ENCODE results near the gene NANOS1.

The NANOS1 gene

DNA sequence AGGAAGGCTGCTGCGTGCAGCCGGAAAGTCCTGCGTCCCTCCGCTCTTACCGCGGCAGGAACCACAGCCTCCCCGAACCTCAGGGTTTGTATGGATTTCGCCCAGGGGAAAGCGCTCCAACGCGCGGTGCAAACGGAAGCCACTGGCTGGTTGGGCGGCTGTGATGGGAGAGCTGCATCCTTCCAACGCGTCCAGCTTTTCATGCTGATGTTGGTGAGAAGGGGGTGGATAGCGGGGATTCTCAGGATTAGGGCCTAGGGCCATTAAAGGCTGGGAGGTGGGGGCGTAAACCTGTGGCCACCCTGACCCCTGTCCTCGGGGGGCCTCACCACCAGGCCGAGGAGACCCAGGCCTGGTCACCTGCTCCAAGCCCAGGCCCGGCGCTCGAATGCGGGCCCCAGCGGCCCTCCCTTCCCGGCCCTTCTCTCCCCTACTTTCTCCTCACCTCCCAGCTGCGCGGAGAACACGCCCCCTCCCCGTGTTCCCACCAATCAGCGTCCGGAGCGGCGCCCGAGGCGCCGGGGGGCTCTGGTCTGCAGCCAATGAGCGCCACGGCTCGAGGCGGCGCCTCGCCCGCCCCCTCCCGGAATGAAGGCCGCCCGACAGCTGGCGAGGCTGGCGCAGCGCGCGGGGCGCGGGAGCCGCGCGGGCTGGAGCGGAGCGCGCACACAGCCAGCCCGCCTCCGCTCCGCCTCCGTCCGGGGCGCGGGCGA lies 458 bp upstream of the NANOS1 start:
- peaks cover 17% of the 10 kb centered on the region for H3K36me3 Mint-ChIP-seq
- no peaks in the 10 kb centered on the region for H3K9me3 Mint-ChIP-seq
- peak; percentile 72 for ATAC-seq
- H3K27ac Mint-ChIP-seq: no peak overlapping the region
- peaks cover 32% of the 10 kb centered on the region for H3K4me1 Mint-ChIP-seq
- peak overlapping the region; percentile 58 for H3K4me3 Mint-ChIP-seq
- peaks cover 19% of the 10 kb centered on the region for H3K27me3 Mint-ChIP-seq

GRCh38 chr10:119030421-119031250 lies 1.1 kb downstream of the NANOS1 start:
- peak; percentile 82 for ATAC-seq
- Mint-ChIP-seq H3K36me3 (peaks cover 26% of the 10 kb centered on the region), H3K27ac (no peak overlapping the region), H3K4me1 (peaks cover 32% of the 10 kb centered on the region), H3K27me3 (peaks cover 19% of the 10 kb centered on the region), H3K4me3 (peak overlapping the region; percentile 68), H3K9me3 (no peaks in the 10 kb centered on the region)

GRCh38 chr10:119031496-119032059 lies 2.1 kb downstream of the NANOS1 start:
- no peak for ATAC-seq
- no peaks in the 10 kb centered on the region for H3K9me3 Mint-ChIP-seq
- H3K27me3 Mint-ChIP-seq: peaks cover 19% of the 10 kb centered on the region
- H3K27ac Mint-ChIP-seq: no peak overlapping the region
- peak overlapping the region; percentile 68 for H3K4me3 Mint-ChIP-seq
- H3K36me3 Mint-ChIP-seq: peaks cover 33% of the 10 kb centered on the region
- H3K4me1 Mint-ChIP-seq: peaks cover 32% of the 10 kb centered on the region

GRCh38 chr10:119039161-119039560 lies 9.6 kb downstream of the NANOS1 start:
- Mint-ChIP-seq H3K27me3 (no peaks in the 10 kb centered on the region), H3K36me3 (peaks cover 89% of the 10 kb centered on the region), H3K27ac (no peak overlapping the region), H3K4me3 (no peak overlapping the region), H3K9me3 (no peaks in the 10 kb centered on the region), H3K4me1 (peaks cover 14% of the 10 kb centered on the region)
- ATAC-seq: no peak

DNA sequence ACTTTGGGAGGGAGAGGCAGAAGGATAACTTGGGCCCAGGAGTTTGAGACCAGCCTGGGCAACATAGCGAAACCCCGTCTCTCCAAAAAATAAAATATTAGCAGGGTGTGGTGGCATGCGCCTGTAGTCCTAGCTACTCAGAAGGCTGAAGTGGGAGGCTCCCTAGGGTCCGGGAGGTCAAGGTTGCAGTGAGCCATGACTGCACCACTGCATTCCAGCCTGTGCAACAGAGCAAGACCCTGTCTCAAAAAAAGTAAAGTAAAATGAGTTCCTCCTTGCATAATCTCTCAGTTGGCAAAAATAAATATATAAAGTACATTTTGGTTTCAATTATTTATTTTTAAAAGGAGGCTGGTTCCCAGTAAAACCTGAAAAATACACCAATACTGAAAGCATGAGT lies 11.8 kb downstream of the NANOS1 start:
- Mint-ChIP-seq H3K27ac (no peak overlapping the region), H3K9me3 (no peaks in the 10 kb centered on the region), H3K27me3 (no peaks in the 10 kb centered on the region), H3K4me3 (no peak overlapping the region), H3K36me3 (peaks cover 92% of the 10 kb centered on the region), H3K4me1 (peaks cover 14% of the 10 kb centered on the region)
- no peak for ATAC-seq

DNA sequence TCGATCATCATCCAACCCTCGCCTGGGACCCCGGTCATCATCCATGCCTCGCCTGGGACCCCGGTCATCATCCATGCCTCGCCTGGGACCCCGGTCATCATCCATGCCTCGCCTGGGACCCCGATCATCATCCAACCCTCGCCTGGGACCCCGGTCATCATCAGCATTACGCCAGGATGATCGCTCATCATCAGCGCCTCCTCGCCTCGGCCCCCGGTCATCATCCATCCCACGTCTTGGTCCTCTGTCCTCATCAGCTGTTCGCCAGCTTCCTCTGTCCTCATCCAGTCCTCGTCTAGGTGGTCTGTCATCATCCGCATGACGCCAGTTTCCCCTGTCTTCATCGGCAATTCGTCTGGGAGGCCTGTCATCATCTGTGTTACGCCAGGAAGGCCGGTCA lies 12.7 kb downstream of the NANOS1 start:
- Mint-ChIP-seq H3K9me3 (no peaks in the 10 kb centered on the region), H3K4me3 (no peak overlapping the region), H3K27ac (no peak overlapping the region), H3K4me1 (peaks cover 14% of the 10 kb centered on the region), H3K36me3 (peaks cover 95% of the 10 kb centered on the region), H3K27me3 (no peaks in the 10 kb centered on the region)
- no peak for ATAC-seq

DNA sequence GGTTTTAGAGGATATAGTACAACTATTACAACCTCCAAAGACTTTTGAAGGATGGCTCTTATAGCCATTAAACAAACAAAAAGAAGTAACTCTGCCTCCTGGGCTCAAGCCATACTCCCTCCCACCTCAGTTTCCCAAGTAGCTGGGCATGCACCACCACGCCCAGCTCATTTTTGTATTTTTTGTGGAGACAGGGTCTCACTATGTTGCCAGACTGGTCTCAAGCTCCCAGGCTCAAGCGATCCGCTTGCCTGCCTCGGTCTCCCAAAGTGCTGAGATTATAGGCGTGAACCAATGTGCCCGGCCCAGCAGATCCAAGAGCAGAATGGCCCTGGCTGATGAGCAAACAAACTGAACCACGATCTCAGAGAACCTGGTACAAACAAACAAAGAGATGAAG lies 16.0 kb downstream of the NANOS1 start:
- Mint-ChIP-seq H3K36me3 (peaks cover 95% of the 10 kb centered on the region), H3K27me3 (no peaks in the 10 kb centered on the region), H3K4me1 (peaks cover 22% of the 10 kb centered on the region), H3K4me3 (no peak overlapping the region), H3K9me3 (no peaks in the 10 kb centered on the region), H3K27ac (no peak overlapping the region)
- no peak for ATAC-seq

GRCh38 chr10:119049361-119049760 lies 19.8 kb downstream of the NANOS1 start:
- Mint-ChIP-seq H3K4me3 (no peak overlapping the region), H3K36me3 (peaks cover 94% of the 10 kb centered on the region), H3K4me1 (peaks cover 16% of the 10 kb centered on the region), H3K9me3 (no peaks in the 10 kb centered on the region), H3K27me3 (no peaks in the 10 kb centered on the region), H3K27ac (no peak overlapping the region)
- ATAC-seq: no peak

GRCh38 chr10:119049777-119050176 lies 20.3 kb downstream of the NANOS1 start:
- Mint-ChIP-seq H3K4me1 (peaks cover 16% of the 10 kb centered on the region), H3K4me3 (no peak overlapping the region)

GRCh38 chr10:119051775-119052174 lies 22.3 kb downstream of the NANOS1 start:
- Mint-ChIP-seq H3K27ac (no peak overlapping the region), H3K9me3 (no peaks in the 10 kb centered on the region), H3K27me3 (no peaks in the 10 kb centered on the region), H3K4me1 (peaks cover 16% of the 10 kb centered on the region), H3K36me3 (peaks cover 92% of the 10 kb centered on the region), H3K4me3 (no peak overlapping the region)
- no peak for ATAC-seq

More at GRCh38 chr10:119049777-119050176, 20.3 kb downstream of the NANOS1 start:
- no peaks in the 10 kb centered on the region for H3K9me3 Mint-ChIP-seq
- no peak for ATAC-seq
- no peak overlapping the region for H3K27ac Mint-ChIP-seq
- H3K27me3 Mint-ChIP-seq: no peaks in the 10 kb centered on the region
- peaks cover 94% of the 10 kb centered on the region for H3K36me3 Mint-ChIP-seq

- H3K27ac Mint-ChIP-seq: no peak overlapping the region
- no peaks in the 10 kb centered on the region for H3K9me3 Mint-ChIP-seq
- ATAC-seq: no peak
- H3K27me3 Mint-ChIP-seq: no peaks in the 10 kb centered on the region
- peaks cover 3% of the 10 kb centered on the region for H3K4me1 Mint-ChIP-seq
- H3K4me3 Mint-ChIP-seq: no peak overlapping the region
- peaks cover 88% of the 10 kb centered on the region for H3K36me3 Mint-ChIP-seq
These were observed 26.0 kb downstream of the NANOS1 start for GRCh38 chr10:119055472-119055871.

GRCh38 chr10:119058010-119058409 lies 28.5 kb downstream of the NANOS1 start:
- peaks cover 82% of the 10 kb centered on the region for H3K36me3 Mint-ChIP-seq
- H3K4me3 Mint-ChIP-seq: no peak overlapping the region
- H3K27ac Mint-ChIP-seq: no peak overlapping the region
- no peaks in the 10 kb centered on the region for H3K9me3 Mint-ChIP-seq
- H3K27me3 Mint-ChIP-seq: no peaks in the 10 kb centered on the region
- no peak for ATAC-seq
- H3K4me1 Mint-ChIP-seq: peaks cover 16% of the 10 kb centered on the region

DNA sequence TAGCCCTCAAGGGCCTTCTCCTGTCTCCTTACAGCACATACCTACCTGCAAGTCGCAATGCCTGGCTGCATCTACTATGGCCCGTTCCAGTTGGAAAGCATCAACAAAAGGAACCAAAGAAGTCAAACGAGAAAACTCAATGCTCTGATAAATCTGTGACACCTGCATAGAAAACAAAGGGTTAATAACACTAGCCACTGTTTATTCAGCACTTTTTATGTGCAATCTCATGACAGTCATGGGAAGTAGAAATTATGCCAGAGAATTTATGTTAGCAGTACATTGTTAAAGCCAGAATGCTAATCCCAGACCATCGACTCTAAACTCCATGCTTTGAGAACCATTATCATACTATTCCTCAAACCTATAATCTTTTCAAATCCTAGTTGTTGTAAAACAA lies 30.0 kb downstream of the NANOS1 start:
- Mint-ChIP-seq H3K4me1 (peaks cover 16% of the 10 kb centered on the region), H3K4me3 (no peak overlapping the region), H3K27me3 (no peaks in the 10 kb centered on the region), H3K27ac (no peak overlapping the region), H3K36me3 (peaks cover 81% of the 10 kb centered on the region), H3K9me3 (no peaks in the 10 kb centered on the region)
- ATAC-seq: no peak

- H3K27ac Mint-ChIP-seq: no peak overlapping the region
These were observed 30.6 kb downstream of the NANOS1 start for GRCh38 chr10:119060107-119060506.

DNA sequence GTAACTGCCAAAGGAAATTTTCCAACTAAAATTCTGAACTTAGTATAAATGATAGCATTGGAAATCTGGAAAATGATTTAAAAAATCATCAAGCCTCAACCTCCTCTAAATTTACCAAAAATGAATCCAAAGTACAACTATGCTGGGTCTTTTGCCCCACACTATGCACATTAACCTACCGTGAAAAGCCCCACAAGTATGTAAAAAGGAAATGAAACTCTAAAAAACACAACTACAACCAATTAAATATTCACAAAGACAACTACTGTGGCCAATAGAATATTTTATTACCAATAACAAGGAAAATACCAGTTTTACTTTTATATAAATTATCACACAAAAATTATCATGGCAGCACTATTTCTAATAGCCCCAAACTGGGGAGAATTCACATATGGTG lies 31.8 kb downstream of the NANOS1 start:
- H3K4me1 Mint-ChIP-seq: peaks cover 24% of the 10 kb centered on the region
- H3K27ac Mint-ChIP-seq: peak overlapping the region; percentile 17
- peak overlapping the region; percentile 12 for H3K4me3 Mint-ChIP-seq
- ATAC-seq: no peak
- H3K9me3 Mint-ChIP-seq: no peaks in the 10 kb centered on the region
- H3K27me3 Mint-ChIP-seq: no peaks in the 10 kb centered on the region
- peaks cover 83% of the 10 kb centered on the region for H3K36me3 Mint-ChIP-seq

More at GRCh38 chr10:119060107-119060506, 30.6 kb downstream of the NANOS1 start:
- Mint-ChIP-seq H3K9me3 (no peaks in the 10 kb centered on the region), H3K27me3 (no peaks in the 10 kb centered on the region), H3K36me3 (peaks cover 81% of the 10 kb centered on the region), H3K4me3 (no peak overlapping the region), H3K4me1 (peaks cover 22% of the 10 kb centered on the region)
- ATAC-seq: no peak

All from stimulated activated memory B cell treated with anti-CD40 and anti-IgM and Interleukin-4, amounts not matched to agents 10 μg/mL and 1 μg/mL and 100 μg/mL, for 72 hours (primary cell).